ENCODE measurements around the gene MSL3.

DNA sequence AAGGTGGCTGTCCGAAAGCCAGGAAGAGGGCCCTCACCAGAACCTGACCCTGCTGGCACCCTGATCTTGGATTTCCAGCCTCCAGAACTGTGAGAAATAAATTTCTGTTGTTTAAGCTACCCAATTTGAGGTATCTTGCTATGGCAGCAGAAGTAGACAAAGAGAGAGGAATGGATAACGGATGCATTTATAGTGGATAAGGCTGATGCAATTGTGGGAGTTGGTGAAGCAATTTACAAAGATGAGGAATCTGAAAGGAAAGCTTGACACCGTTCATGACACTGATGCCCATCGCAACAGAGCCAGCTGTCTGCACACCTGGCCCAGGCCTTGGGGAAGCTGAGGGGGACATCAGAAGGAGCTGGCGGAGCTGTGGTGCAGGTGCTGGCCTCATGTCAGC lies 35.7 kb upstream of the MSL3 start:
- TF ChIP-seq CTCF (optimal IDR thresholded peaks at IDR 0.05 in 1 of 3, IDR thresholded peaks at IDR 0.05 in 1 of 3, conservative IDR thresholded peaks at IDR 0.05 in 1 of 3; ENCODE audit: extremely low read depth in 1 of 3, insufficient read depth in 2 of 3, low read length in 3 of 3) (no peak), EZH2 (IDR thresholded peaks at IDR 0.05; ENCODE audit: low read length) (no peak)

Data from keratinocyte (primary cell).